Right lobe of liver (tissue), 6 donors: Measurements from ENCODE around the gene FADS1. TPM values are rescaled to one million over a fixed set of nuclear protein-coding genes. Genes with fewer than 3 reads are reported as not detected.

Experiments
- ATAC-seq, 4 donors: fragments of 200-7000 bp; cut with Tn5 transposase; one replicate each; pipeline ENCODE4 v1.9.1; 2020; ENCODE audit warnings: mild to moderate bottlenecking in 4 of 4, moderate library complexity in 4 of 4
- DNase-seq, 3 donors: peaks; one replicate each; pipeline ENCODE4 v3.0.0-alpha.2; 2020
- H3K27ac ChIP-seq, 3 donors: fragments of 200-600 bp; one replicate each; pipeline ENCODE4 v1.8.0; 2022
- H3K27me3 ChIP-seq, 2 donors: fragments of 200-600 bp; one replicate each; pipeline ENCODE4 v1.8.0; 2022
- H3K36me3 ChIP-seq, 4 donors: fragments of 200-600 bp; sonication (generic) in 1 of 4; one replicate each; pipeline versions ENCODE4 v1.5.1 to v1.8.0; 2017 to 2022; ENCODE audit warnings: control low read depth in 1 of 4
- H3K4me1 ChIP-seq, 4 donors: fragments of 200-600 bp; sonication (generic) in 1 of 4; one replicate each; pipeline versions ENCODE4 v1.5.1 to v1.8.0; 2017 to 2022; ENCODE audit warnings: control low read depth in 1 of 4
- H3K4me3 ChIP-seq, 3 donors: fragments of 200-600 bp; one replicate each; pipeline ENCODE4 v1.8.0; 2022
- H3K9me3 ChIP-seq, 4 donors: fragments of 200-600 bp; sonication (generic) in 1 of 4; one replicate each; pipeline versions ENCODE4 v1.5.1 to v1.8.0; 2017 to 2022; ENCODE audit warnings: control low read depth in 1 of 4
- POLR2A ChIP-seq: fragments of 450-650 bp; IDR thresholded peaks from one replicate; pipeline ENCODE4 v1.6.1; 2017; ENCODE audit warnings: antibody characterized with exemption, mild to moderate bottlenecking
- WGBS: methylation state at CpG from one replicate; pipeline ENCODE4 v1.1.6; 2018; ENCODE audit warnings: low coverage, low lambda C conversion rate; ENCODE audit not compliant: insufficient coverage; ENCODE audit errors: missing lambda C conversion rate; 5-methylcytosine and 5-hydroxymethylcytosine counted together
- intact Hi-C, 2 donors: fragments of 100-400 bp; cut with DNase I; formaldehyde crosslinking; loops; one replicate each; pipeline versions ENCODE4 v1.11.2 to v1.14.1; 2022
- total RNA-seq, 6 experiments: library from RNA; depleted of rRNA in 2 of 6; stranded (reverse); fragments of >200 nt in 2 of 6; fragmentation: NEBNext Ultra II Directional in 3 of 6; extraction: Animal tissue kit (Norgen Biotek cat#: 25700) in 3 of 6; gene quantifications; one replicate each; pipeline versions ENCODE4 v1.1.0 to v1.2.4, GENCODE V29; 2016 to 2023
- TF ChIP-seq, protein P1 (sequence below), 4 donors: fragments of 200-600 bp in 3 of 4; fragments of 450-650 bp in 1 of 4; IDR thresholded peaks; one replicate each; pipeline versions ENCODE4 v1.5.1 to v1.8.0; 2016 to 2022; ENCODE audit warnings: antibody characterized with exemption in 4 of 4, mild to moderate bottlenecking in 2 of 4
- donor health status: DM: no; HTN: yes; CAD: no.
- donor health status: DM: no; HTN: no; CAD: no.
- donor health status: DM: no; HTN: no; CAD: no.
- donor health status: DM: no; HTN: yes; CAD: no.
- donor health status: DM: no; HTN: yes; CAD: no.

Gene FADS1
- total RNA-seq, 6 experiments from 2014 or later: 18.3 to 87.6 (median 34.8) TPM

DNA sequence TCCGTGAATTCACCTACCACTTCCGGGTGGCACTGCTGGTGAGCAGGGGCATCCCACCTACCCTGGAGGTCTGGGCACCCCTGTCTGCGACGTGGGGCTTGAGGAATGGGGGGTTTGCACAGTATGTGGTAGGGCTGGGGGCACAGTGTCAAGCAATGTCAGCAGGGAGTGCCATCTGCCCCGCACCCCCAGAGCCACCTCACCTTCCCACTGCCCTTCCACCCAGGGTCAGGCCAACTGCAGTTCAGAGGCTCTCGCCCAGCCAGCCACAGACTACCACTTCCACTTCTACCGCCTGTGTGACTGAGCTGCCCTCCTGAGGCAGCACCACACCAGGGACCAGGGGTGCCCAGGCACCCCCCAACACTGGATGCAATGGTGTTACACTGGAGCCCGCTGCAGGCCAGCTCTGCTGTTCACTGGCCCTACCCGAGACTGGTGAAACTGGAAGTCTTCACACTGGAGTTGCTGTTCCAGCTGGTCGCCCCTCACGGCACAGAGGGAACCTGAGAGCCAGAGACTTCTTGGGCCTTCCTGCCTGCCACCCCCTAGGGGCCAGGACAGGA is 30.9 kb downstream of the FADS1 start:
- Histone ChIP-seq H3K27me3 (no peaks in the 10 kb centered on the region), H3K27ac (no peak overlapping the region), H3K4me1 (no peaks in the 10 kb centered on the region), H3K9me3 (no peaks in the 10 kb centered on the region), H3K36me3 (peaks cover 0 to 43% (median 15%) of the 10 kb centered on the region in 4 donors), H3K4me3 (no peak overlapping the region)
- no peak for ATAC-seq
- DNase-seq: no peak
- WGBS: 86% methylated on average over 8 of the region's 11 CpGs
- intact Hi-C loops: no loop called here
- TF ChIP-seq, protein P1, sequence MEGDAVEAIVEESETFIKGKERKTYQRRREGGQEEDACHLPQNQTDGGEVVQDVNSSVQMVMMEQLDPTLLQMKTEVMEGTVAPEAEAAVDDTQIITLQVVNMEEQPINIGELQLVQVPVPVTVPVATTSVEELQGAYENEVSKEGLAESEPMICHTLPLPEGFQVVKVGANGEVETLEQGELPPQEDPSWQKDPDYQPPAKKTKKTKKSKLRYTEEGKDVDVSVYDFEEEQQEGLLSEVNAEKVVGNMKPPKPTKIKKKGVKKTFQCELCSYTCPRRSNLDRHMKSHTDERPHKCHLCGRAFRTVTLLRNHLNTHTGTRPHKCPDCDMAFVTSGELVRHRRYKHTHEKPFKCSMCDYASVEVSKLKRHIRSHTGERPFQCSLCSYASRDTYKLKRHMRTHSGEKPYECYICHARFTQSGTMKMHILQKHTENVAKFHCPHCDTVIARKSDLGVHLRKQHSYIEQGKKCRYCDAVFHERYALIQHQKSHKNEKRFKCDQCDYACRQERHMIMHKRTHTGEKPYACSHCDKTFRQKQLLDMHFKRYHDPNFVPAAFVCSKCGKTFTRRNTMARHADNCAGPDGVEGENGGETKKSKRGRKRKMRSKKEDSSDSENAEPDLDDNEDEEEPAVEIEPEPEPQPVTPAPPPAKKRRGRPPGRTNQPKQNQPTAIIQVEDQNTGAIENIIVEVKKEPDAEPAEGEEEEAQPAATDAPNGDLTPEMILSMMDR (IDR thresholded peaks at IDR 0.05): no peak
- TF ChIP-seq POLR2A: no peak

DNA sequence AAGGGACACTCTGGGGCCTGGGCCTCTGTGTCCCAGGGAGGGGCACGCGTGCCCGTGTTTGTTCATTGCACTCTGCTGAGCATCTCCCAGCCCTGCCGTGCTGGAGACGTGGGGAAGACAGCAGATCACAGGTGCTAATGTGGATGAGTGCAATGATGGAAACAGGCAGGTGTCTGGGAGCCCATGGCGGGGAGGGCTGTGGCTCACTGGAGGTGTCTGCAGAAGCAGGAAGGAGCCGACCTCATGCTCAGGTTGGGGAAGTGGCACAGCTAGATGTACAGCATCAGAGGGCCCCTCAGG is 32.3 kb downstream of the FADS1 start:
- no peak for ATAC-seq
- H3K36me3 ChIP-seq: peaks cover 0 to 38% (median 11%) of the 10 kb centered on the region in 4 donors
- no peaks in the 10 kb centered on the region for H3K27me3 ChIP-seq
- TF ChIP-seq, protein P1 (IDR thresholded peaks at IDR 0.05): no peak
- no peak for TF ChIP-seq POLR2A
- H3K9me3 ChIP-seq: no peaks in the 10 kb centered on the region
- WGBS: 40% methylated on average over 1 of the region's 7 CpGs
- intact Hi-C loops: loop anchor here (5.0 kb wide), 1 partner anchor 37 kb away; no protein-coding TSS in a partner anchor
- no peak for DNase-seq
- H3K4me3 ChIP-seq: no peak overlapping the region
- H3K4me1 ChIP-seq: no peaks in the 10 kb centered on the region
- H3K27ac ChIP-seq: no peak overlapping the region

DNA sequence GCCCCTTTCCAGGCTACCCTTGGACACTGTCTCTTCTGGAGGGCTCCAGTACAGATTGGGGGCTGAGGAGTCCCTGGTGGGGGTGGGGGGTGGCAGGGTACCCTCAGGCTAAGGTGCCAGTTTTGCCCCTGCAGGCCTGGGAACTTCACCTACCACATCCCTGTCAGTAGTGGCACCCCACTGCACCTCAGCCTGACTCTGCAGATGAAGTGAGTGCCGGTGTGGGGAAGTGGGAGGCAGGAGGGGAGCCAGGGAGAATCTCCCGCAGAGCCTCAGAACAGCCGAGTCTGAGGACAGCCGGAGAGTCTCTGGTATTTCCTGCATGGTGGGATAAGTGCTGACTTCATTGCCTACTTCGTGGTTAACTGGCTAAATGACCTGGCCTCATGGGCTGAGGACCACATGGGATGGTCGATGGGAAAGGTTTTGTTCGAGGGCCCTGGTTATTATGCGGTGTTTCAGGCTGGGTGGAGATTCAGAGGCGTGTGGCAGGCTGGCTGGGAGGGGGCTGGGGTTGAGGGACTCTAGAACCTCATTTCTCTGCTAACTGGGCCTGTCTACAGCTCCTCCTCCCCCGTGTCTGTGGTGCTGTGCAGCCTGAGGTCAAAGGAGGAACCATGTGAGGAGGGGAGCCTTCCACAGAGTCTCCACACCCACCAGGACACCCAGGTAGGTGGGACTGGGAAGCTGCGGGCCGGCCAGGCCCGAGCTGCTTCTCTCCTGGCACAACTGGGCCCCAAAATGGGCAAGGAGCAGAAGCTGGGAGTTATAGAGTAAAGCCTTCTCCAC is 32.9 kb downstream of the FADS1 start:
- intact Hi-C loops: loop anchor here (5.0 kb wide), 1 partner anchor 37 kb away; no protein-coding TSS in a partner anchor
- no peak for DNase-seq

DNA sequence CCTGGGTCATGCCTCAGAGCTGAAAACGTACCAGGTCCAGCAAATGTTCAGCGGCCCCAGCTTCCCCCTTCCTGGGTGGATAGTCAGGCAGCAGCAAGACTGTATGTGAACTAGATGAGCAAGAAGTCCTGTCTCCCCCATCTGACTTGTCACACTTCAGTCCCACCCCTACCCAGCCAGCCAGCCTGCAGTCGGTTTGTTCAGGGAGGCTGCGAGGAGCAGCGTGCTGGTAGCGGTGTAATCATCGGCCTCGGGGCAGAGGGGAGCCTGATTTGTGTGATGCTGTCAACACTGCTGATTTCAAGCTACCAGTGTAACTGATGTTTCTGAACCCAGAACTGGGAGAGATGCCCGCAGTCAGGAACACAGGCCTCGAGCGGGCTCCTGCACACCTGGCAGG is 34.0 kb downstream of the FADS1 start:
- DNase-seq (no peak), ATAC-seq (no peak)
- intact Hi-C loops: loop anchor here (5.0 kb wide), 1 partner anchor 36 kb away; no protein-coding TSS in a partner anchor
- WGBS: 80% methylated on average over 4 of the region's 11 CpGs
- no peak overlapping the region for H3K4me3 ChIP-seq
- no peaks in the 10 kb centered on the region for H3K9me3 ChIP-seq
- no peaks in the 10 kb centered on the region for H3K27me3 ChIP-seq
- no peaks in the 10 kb centered on the region for H3K4me1 ChIP-seq
- peaks cover 0 to 22% (median 2%) of the 10 kb centered on the region in 4 donors for H3K36me3 ChIP-seq
- no peak for TF ChIP-seq POLR2A
- TF ChIP-seq, protein P1 (IDR thresholded peaks at IDR 0.05): no peak
- H3K27ac ChIP-seq: no peak overlapping the region

More for the DNA sequence above, 32.9 kb downstream of the FADS1 start:
- peaks cover 0 to 32% (median 7%) of the 10 kb centered on the region in 4 donors for H3K36me3 ChIP-seq
- no peaks in the 10 kb centered on the region for H3K9me3 ChIP-seq
- no peaks in the 10 kb centered on the region for H3K4me1 ChIP-seq
- no peak for TF ChIP-seq POLR2A
- TF ChIP-seq, protein P1 (IDR thresholded peaks at IDR 0.05): no peak
- no peak overlapping the region for H3K4me3 ChIP-seq
- H3K27ac ChIP-seq: no peak overlapping the region
- no peak for ATAC-seq
- H3K27me3 ChIP-seq: no peaks in the 10 kb centered on the region
- WGBS: 74% methylated on average over 4 of the region's 13 CpGs
